SK-N-SH (cell line): ENCODE measurements around the gene CCDC192. TPM values are rescaled to one million over a fixed set of nuclear protein-coding genes. Genes with fewer than 3 reads are reported as not detected.

ENCODE experiments used
- CTCF ChIA-PET: fragments of 300-600, 350-600 bp; formaldehyde crosslinking; extraction: SDS; loops from one replicate; lab custom pipeline; 2021; lab: Yijun Ruan, JAX
- POLR2A ChIA-PET: fragments of 350-600 bp; sonication (Branson Sonifier 250); formaldehyde crosslinking; extraction: SDS; loops from one replicate; lab custom pipeline; 2020; ENCODE audit warnings: antibody characterized with exemption, inconsistent platforms; lab: Yijun Ruan, JAX
- DNase-seq: peaks from one replicate; pipeline ENCODE4 v3.0.0; 2012
- H2AFZ ChIP-seq: fragments of 200-600 bp; sonication (generic); 2 replicates; pipeline ENCODE4 v1.8.1; 2016; ENCODE audit warnings: antibody characterized with exemption, mild to moderate bottlenecking, low read depth
- H3F3A ChIP-seq: fragments of 200-600 bp; sonication (generic); replicated peaks from 2 replicates; pipeline ENCODE3; 2016; ENCODE audit warnings: antibody characterized with exemption, mild to moderate bottlenecking; ENCODE audit not compliant: insufficient read depth
- H3K27ac ChIP-seq, 2 experiments: fragments of 200-500 bp in 1 of 2; fragments of 200-600 bp in 1 of 2; sonication (Bioruptor generic) in 1 of 2; sonication (generic), shearing (Covaris generic) in 1 of 2; 2 replicates each; pipeline versions ENCODE4 v1.5.1 to v1.6.1; 2014 to 2016; ENCODE audit warnings: low read depth in 2 of 2, inconsistent platforms in 1 of 2, low read length in 1 of 2, mild to moderate bottlenecking in 1 of 2, mixed read lengths in 1 of 2
- H3K27me3 ChIP-seq: fragments of 200-600 bp; sonication (generic), shearing (Covaris generic); 2 replicates; pipeline ENCODE4 v1.6.1; 2016; ENCODE audit warnings: mixed run types; ENCODE audit not compliant: insufficient read depth
- H3K36me3 ChIP-seq, 2 experiments: fragments of 200-500 bp in 1 of 2; fragments of 200-600 bp in 1 of 2; sonication (Bioruptor generic) in 1 of 2; sonication (generic) in 1 of 2; replicated peaks in 1 of 2; 2 replicates each; pipeline versions ENCODE3 to v1.5.1; 2014 to 2016; ENCODE audit warnings: low read length in 1 of 2, mild to moderate bottlenecking in 1 of 2; ENCODE audit not compliant: insufficient read depth in 2 of 2, control insufficient read depth in 1 of 2
- H3K4me1 ChIP-seq, 2 experiments: fragments of 200-500 bp in 1 of 2; fragments of 200-600 bp in 1 of 2; sonication (Bioruptor generic) in 1 of 2; sonication (generic), shearing (Covaris generic) in 1 of 2; 2 replicates each; pipeline versions ENCODE4 v1.5.1 to v1.6.1; 2014 to 2016; ENCODE audit warnings: low read depth in 1 of 2, low read length in 1 of 2, mixed run types in 1 of 2; ENCODE audit not compliant: insufficient read depth in 2 of 2, control insufficient read depth in 1 of 2
- H3K4me2 ChIP-seq: fragments of 200-600 bp; sonication (generic), shearing (Covaris generic); 2 replicates; pipeline ENCODE4 v1.6.1; 2017; ENCODE audit warnings: mixed run types
- H3K4me3 ChIP-seq, 2 experiments: fragments of 200-500 bp in 1 of 2; fragments of 200-600 bp in 1 of 2; sonication (Bioruptor generic) in 1 of 2; sonication (generic), shearing (Covaris generic) in 1 of 2; 2 replicates each; pipeline versions ENCODE4 v1.5.1 to v1.8.1; 2014 to 2016; ENCODE audit warnings: low read depth in 2 of 2, inconsistent platforms in 1 of 2, low read length in 1 of 2, mild to moderate bottlenecking in 1 of 2, mixed read lengths in 1 of 2, moderate library complexity in 1 of 2
- H3K79me2 ChIP-seq: fragments of 200-600 bp; sonication (generic); 2 replicates; pipeline ENCODE4 v1.8.1; 2017; ENCODE audit warnings: mild to moderate bottlenecking; ENCODE audit not compliant: insufficient read depth
- H3K9ac ChIP-seq: fragments of 200-600 bp; sonication (generic); 2 replicates; pipeline ENCODE4 v1.6.1; 2017; ENCODE audit warnings: mixed run types
- H3K9me2 ChIP-seq: fragments of 200-600 bp; sonication (generic); 2 replicates; pipeline ENCODE4 v1.6.1; 2017; ENCODE audit warnings: mixed run types
- H3K9me3 ChIP-seq: fragments of 200-600 bp; sonication (generic); 2 replicates; pipeline ENCODE4 v1.6.1; 2017; ENCODE audit warnings: mixed run types, mild to moderate bottlenecking, moderate library complexity
- H4K20me1 ChIP-seq: fragments of 200-600 bp; sonication (generic); 2 replicates; pipeline ENCODE4 v1.6.1; 2017; ENCODE audit warnings: mild to moderate bottlenecking, mixed run types; ENCODE audit not compliant: insufficient read depth
- FOSL2 ChIP-seq: IDR thresholded peaks from 2 replicates; pipeline ENCODE4 v1.4.0; 2012; ENCODE audit warnings: low read depth, mild to moderate bottlenecking, moderate library complexity, borderline replicate concordance
- FOXM1 ChIP-seq: IDR thresholded peaks from 2 replicates; pipeline ENCODE4 v1.4.0; 2012; ENCODE audit warnings: low read depth, mild to moderate bottlenecking
- GABPA ChIP-seq: IDR thresholded peaks from 2 replicates; pipeline ENCODE4 v1.4.0; 2012; ENCODE audit warnings: low read depth, mild to moderate bottlenecking
- IRF3 ChIP-seq: fragments of 150-350 bp; IDR thresholded peaks from 2 replicates; pipeline ENCODE4 v1.6.1; 2016; ENCODE audit warnings: mild to moderate bottlenecking, low read depth, low read length
- MAX ChIP-seq: IDR thresholded peaks from 2 replicates; pipeline ENCODE4 v1.4.0; 2012; ENCODE audit warnings: low read depth
- MEF2A ChIP-seq: IDR thresholded peaks from 2 replicates; pipeline ENCODE4 v1.4.0; 2012; ENCODE audit warnings: low read depth, borderline replicate concordance
- MXI1 ChIP-seq: IDR thresholded peaks from 2 replicates; pipeline ENCODE4 v1.6.1; 2012; ENCODE audit warnings: mild to moderate bottlenecking, low read depth, low read length, improper control_type of control experiment
- NFIC ChIP-seq: IDR thresholded peaks from 2 replicates; pipeline ENCODE4 v1.4.0; 2012; ENCODE audit warnings: borderline replicate concordance
- NRF1 ChIP-seq: IDR thresholded peaks from 2 replicates; pipeline ENCODE4 v1.6.1; 2012; ENCODE audit warnings: low read depth, mild to moderate bottlenecking, low read length
- PBX3 ChIP-seq: IDR thresholded peaks from 2 replicates; pipeline ENCODE4; 2012
- POLR2AphosphoS5 ChIP-seq: IDR thresholded peaks from 2 replicates; pipeline ENCODE4 v1.6.1; 2012; ENCODE audit warnings: low read depth, low read length
- RAD21 ChIP-seq: IDR thresholded peaks from 2 replicates; pipeline ENCODE4 v1.6.1; 2012; ENCODE audit warnings: mild to moderate bottlenecking, low read length
- RFX5 ChIP-seq: IDR thresholded peaks from 2 replicates; pipeline ENCODE4 v1.6.1; 2012; ENCODE audit warnings: mild to moderate bottlenecking, improper control_type of control experiment, low read length
- SIN3A ChIP-seq: IDR thresholded peaks from 2 replicates; pipeline ENCODE4 v1.6.1; 2012; ENCODE audit warnings: low read depth, mild to moderate bottlenecking, low read length, moderate library complexity, borderline replicate concordance
- TAF1 ChIP-seq: IDR thresholded peaks from 2 replicates; pipeline ENCODE4 v1.6.1; 2012; ENCODE audit warnings: low read depth, mild to moderate bottlenecking, low read length, moderate library complexity, borderline replicate concordance
- USF1 ChIP-seq: IDR thresholded peaks from 2 replicates; pipeline ENCODE4 v1.4.0; 2012; ENCODE audit warnings: low read depth, borderline replicate concordance
- WGBS: methylation state at CpG from one replicate; pipeline ENCODE4 v1.1.6; 2017; ENCODE audit warnings: low lambda C conversion rate; 5-methylcytosine and 5-hydroxymethylcytosine counted together
- polyA plus RNA-seq, 3 experiments: library from polyadenylated mRNA; depleted of rRNA; stranded (reverse); fragments of >200 nt; gene quantifications; 2 replicates each; pipeline ENCODE4 v1.2.3, GENCODE V29; 2012

CCDC192 gene
- polyA plus RNA-seq, 1 of the 3 experiments (the other 2 are of a cell fraction) = not detected

GRCh38 chr5:127802477-127802865, 99.3 kb downstream of the CCDC192 start:
- Histone ChIP-seq H3K27me3 (no peaks in the 10 kb centered on the region), H2AFZ (peak overlapping the region; percentile 44; the same call in 1 of the 2 replicates), H4K20me1 (no peaks in the 10 kb centered on the region), H3K4me1 (no peaks in the 10 kb centered on the region; a peak in 3 of 4 replicates), H3K27ac (peak overlapping the region in 1 of 2 experiments; percentile 66; a peak in 2 of 4 replicates), H3F3A (peaks cover 6% of the 10 kb centered on the region), H3K9me3 (no peaks in the 10 kb centered on the region), H3K36me3 (no peaks in the 10 kb centered on the region), H3K9ac (peak overlapping the region; percentile 19; the same call in 1 of the 2 replicates), H3K4me2 (peak overlapping the region; percentile 56; the same call in 1 of the 2 replicates), H3K79me2 (no peaks in the 10 kb centered on the region), H3K9me2 (no peaks in the 10 kb centered on the region), H3K4me3 (no peak overlapping the region)
- ChIA-PET CTCF (no interaction called here), POLR2A (no interaction called here)
- TF ChIP-seq SIN3A (no peak), POLR2AphosphoS5 (no peak), RAD21 (no peak), NRF1 (no peak), IRF3 (no peak), FOXM1 (no peak), NFIC (no peak), MEF2A (no peak), RFX5 (no peak), TAF1 (no peak), USF1 (no peak), MXI1 (no peak), FOSL2 (no peak), MAX (no peak), GABPA (no peak)
- no peak for DNase-seq
- 17% methylated on average over 3 of the region's 3 CpGs for WGBS

- H4K20me1 ChIP-seq = no peaks in the 10 kb centered on the region
- no peaks in the 10 kb centered on the region for H3K27me3 ChIP-seq
- ChIA-PET POLR2A (no interaction called here), CTCF (no interaction called here)
- H3K9me3 ChIP-seq = no peaks in the 10 kb centered on the region
- H3K27ac ChIP-seq = no peak overlapping the region
- H3K79me2 ChIP-seq = no peaks in the 10 kb centered on the region
- no peak overlapping the region for H3K4me2 ChIP-seq
- no peaks in the 10 kb centered on the region for H3K36me3 ChIP-seq
- TF ChIP-seq PBX3 (peak; percentile 17; the same call in 1 of the 2 replicates), FOXM1 (no peak), SIN3A (no peak)
- H3K4me3 ChIP-seq = no peak overlapping the region
- peaks cover 6% of the 10 kb centered on the region for H3F3A ChIP-seq
- no peaks in the 10 kb centered on the region; a peak in 3 of 4 replicates for H3K4me1 ChIP-seq
- no peaks in the 10 kb centered on the region for H3K9me2 ChIP-seq
- H3K9ac ChIP-seq = no peak overlapping the region
- no peak overlapping the region for H2AFZ ChIP-seq
- 22% methylated on average over 4 of the region's 6 CpGs for whole genome bisulfite sequencing
- DNase-seq = no peak
Measured at GRCh38 chr5:127804886-127805426, 101.8 kb downstream of the CCDC192 start.
